ENCODE measurements around the gene HERC6.
"Not testable (repeated sequence)": the region's sequence is repeated elsewhere in the genome, so short reads cannot be mapped to it uniquely, and the experiment has no call there.

Gene HERC6

GRCh38 chr4:88378691-88379559, at the start of gene HERC6:
TSS of gene HERC6 (plus strand) at chr4:88378852. CDS start at chr4:88378922, 70 bp downstream.
- peak; percentile 92 to 99 for DNase-seq

GRCh38 chr4:88333741-88334405, 44.8 kb upstream of the HERC6 start:
- no peak for DNase-seq

DNA sequence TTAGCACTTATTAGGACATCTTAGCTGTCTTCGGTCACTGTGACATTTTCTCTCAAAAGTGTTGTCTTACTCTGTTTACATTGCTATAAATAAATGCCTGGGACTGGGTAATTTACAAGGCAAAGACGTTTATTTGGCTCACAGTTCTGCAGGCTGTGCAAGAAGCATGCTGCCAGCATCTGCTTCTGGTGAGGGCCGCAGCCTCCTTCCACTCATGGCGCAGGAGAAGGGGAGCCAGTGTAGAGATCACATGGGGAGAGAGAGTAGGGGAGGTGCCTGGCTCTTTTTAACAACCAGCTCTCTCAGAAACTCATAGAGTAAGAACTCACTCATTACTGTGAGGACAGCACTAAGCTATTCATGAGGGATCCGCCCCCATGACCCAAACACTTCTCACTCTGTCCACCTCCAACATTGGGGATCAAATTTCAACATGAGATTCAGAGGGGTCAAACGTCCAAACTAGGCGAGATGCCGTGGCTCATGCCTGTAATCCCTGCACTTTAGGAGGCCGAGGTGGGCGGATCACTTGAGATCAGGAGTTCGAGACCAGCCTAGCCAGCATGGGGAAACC, 43.5 kb upstream of the HERC6 start:
- no peak for DNase-seq

DNA sequence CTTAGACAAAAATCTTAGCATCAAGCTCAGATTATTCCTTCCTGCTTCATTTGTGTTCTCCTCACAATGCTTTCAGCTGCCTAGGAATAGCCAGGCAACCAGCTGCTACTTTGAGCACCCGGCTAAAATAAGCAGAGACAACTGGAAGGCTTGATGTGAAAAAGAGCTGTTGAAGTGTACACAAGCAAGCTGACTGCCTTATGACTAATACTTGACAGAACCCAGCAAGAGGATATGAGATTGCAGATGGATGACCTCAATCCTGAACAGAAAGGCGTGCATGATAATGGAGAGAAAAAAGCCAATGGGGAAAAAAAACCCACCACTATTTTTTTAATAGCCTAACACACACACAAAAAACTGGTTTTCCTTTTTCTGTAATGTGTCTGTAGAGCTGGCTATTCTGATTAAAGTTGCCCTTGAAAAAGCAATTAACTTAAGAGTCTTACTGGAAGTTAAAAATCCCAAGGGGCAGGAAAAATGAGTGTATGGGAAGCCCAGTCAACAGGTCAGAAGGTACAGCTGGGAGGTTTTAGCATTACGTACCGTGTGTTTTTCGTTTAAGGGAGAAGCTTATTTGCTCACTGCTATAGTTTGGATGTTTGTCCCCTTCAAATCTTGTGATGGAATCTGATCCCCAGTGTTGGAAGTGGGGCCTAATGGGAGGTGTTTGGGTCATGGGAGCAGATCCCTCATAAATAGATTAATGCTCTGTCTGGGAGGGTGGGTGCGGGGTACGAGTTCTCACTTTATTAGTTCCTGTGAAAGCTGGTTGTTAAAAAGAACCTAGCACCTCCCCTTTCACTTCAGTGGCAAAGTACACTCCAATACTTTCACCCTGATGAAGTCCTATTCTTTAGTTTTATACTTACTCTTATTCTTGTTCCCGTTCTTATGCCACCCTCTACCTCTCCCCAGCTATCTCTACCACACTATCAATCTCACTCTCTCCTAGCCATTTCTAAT, 37.1 kb upstream of the HERC6 start:
- peak; percentile 2 to 10 for DNase-seq

DNA sequence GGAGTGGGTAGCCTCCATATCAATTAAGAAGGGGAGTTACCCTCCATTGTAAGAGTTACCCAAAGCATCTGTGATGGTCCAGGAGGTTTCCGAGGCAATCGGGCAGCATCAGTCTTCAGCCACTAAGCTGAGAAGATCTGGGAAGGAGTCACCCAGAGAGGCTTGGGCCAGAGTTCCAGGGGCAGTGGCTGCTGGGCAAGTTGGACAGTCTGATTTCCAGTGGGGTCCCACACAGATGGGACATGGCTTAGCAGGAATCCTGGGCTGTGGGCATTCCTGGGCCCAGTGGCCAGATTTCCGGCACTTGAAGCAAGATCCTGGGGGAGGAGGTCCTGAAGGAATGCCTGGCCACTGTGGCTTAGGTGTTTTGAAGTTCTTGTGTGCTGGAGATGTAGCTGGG, 31.8 kb upstream of the HERC6 start:
- DNase-seq: not testable (repeated sequence)

GRCh38 chr4:88348761-88349160, 29.9 kb upstream of the HERC6 start:
- DNase-seq: not testable (repeated sequence)

GRCh38 chr4:88350786-88351185, 27.9 kb upstream of the HERC6 start:
- DNase-seq: no peak

DNA sequence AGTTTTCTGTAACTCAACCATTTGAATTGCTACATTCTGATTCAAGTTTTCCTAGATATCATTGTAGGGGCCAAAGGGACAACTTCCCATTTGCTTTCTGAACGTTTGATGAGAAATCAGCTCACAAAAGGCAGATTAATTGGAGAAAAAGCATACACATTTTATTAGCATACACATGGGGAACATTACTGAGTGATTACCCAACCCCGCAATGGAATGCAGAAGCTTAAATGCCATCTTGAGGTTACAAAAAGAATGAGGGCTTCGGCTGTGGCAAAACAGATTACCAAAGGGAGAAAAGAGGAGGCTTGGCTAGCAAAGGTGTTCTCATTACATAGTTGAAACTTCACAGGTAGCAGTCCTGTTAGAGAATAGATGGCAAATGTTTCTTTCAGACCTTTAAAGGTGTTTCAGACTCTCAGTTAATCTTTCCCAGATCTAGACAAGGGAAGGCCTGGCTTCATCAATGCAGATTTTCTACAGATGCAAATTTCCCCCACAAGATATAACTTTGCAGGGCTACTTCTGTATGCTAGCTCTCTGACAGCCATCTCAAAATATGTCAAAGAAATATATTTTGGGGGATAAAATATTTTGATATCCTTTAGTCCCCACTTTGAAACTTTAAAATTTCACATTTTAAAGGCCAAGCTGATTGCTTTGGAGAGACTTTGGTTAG, 26.5 kb upstream of the HERC6 start:
- no peak for DNase-seq

DNA sequence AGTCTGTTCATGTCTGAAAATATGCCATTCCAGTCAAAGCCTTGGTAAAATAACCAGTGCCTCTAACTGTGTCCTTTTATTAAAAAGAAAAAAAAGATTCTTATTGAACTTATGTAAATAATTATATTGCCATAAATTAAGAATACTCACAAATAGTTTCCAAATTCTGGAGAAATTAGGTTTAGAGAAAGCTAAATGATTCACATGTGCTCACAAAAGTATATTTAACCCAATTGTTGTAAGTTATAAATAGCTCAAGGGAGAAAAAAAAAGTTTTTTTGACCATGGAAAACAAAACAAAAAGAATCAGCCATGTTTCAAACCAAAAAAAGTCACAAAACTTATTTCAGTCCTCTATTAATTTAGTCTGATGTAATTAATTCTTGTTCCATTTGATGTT, 25.3 kb upstream of the HERC6 start:
- DNase-seq: no peak

GRCh38 chr4:88356771-88357170, 21.9 kb upstream of the HERC6 start:
- no peak for DNase-seq

GRCh38 chr4:88357262-88357661, 21.4 kb upstream of the HERC6 start:
- no peak for DNase-seq

- no peak for DNase-seq
Measured at GRCh38 chr4:88359558-88359957, 19.1 kb upstream of the HERC6 start.

DNA sequence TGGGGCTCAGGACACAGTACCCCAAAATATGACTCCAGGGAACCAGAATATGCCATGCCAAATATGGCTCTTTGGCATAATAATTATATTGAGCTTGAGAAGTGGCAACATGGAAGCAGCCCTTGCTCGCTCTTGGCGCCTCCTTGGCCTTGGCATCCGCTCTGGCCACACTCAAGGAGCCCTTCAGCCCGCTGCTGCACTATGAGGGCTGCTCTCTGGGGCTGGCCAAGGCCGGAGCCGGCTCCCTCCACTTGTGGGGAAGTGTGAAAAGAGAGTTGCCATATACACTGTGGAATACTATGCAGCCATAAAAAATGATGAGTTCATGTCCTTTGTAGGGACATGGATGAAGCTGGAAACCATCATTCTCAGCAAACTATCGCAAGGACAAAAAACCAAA, 18.4 kb upstream of the HERC6 start:
- DNase-seq: no peak

- no peak for DNase-seq
Measured at GRCh38 chr4:88360791-88361190, 17.9 kb upstream of the HERC6 start.

DNA sequence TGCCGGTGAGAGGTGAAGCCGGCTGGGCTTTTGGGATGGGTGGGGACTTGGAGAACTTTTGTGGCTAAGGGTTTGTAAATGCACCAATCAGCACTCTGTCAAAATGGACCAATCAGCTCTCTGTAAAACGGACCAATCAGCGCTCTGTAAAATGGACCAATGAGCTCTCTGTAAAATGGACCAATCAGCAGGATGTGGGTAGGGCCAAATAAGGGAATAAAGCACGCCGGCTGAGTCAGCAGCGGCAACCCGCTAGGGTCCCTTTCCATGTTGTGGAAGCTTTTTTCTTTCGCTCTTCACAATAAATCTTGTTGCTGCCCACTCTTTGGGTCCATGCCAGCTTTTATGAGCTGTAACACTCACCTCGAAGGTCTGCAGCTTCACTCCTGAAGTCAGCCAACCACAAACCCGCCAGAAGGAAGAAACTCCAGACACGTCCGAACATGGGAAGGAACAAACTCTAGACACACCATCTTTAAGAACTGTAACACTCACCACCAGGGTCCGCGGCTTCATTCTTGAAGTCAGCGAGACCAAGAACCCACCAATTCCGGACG, 17.4 kb upstream of the HERC6 start:
- DNase-seq: not testable (repeated sequence)

- DNase-seq: peak in 1 of 2 donors; percentile 17
Measured at GRCh38 chr4:88366460-88366859, 12.2 kb upstream of the HERC6 start.

GRCh38 chr4:88367826-88368225, 10.8 kb upstream of the HERC6 start:
- no peak for DNase-seq

GRCh38 chr4:88369180-88369812, 9.4 kb upstream of the HERC6 start:
- DNase-seq: peak; percentile 37 to 69

GRCh38 chr4:88381123-88381522, 2.5 kb downstream of the HERC6 start:
- no peak for DNase-seq

GRCh38 chr4:88382621-88383020, 4.0 kb downstream of the HERC6 start:
- peak; percentile 23 to 67 for DNase-seq

- DNase-seq: no peak
Measured at GRCh38 chr4:88390128-88390527, 11.5 kb downstream of the HERC6 start.

Data from inflammatory macrophage treated with lipopolysaccharide for 1 hour (primary cell).